IMR-90 (cell line): Measurements from ENCODE around the gene ARPC5L. TPM values are rescaled to one million over a fixed set of nuclear protein-coding genes. Genes with fewer than 3 reads are reported as not detected.

Source experiments
- ATAC-seq: fragments of 200-7000 bp; cut with Tn5 transposase; 2 replicates; pipeline ENCODE4 v1.9.1; 2020; ENCODE audit warnings: low read depth, mild to moderate bottlenecking, moderate library complexity
- BruUV-seq: library from RNA; stranded (reverse); fragments of 400-500 nt; replicated peaks from 2 replicates; lab custom pipeline; 2021; lab: Mats Ljungman, UMichigan
- CTCF ChIA-PET: fragments of 300-600 bp; formaldehyde crosslinking; extraction: SDS; loops from one replicate; lab custom pipeline; 2021; ENCODE audit warnings: antibody characterized with exemption; lab: Yijun Ruan, JAX
- POLR2A ChIA-PET: fragments of 300-600 bp; sonication (Branson Sonifier 250); formaldehyde crosslinking; loops from one replicate; lab custom pipeline; 2022; ENCODE audit warnings: antibody characterized with exemption; ENCODE audit not compliant: unreplicated experiment; lab: Charles Lee
- DNase-seq: peaks from one replicate; pipeline ENCODE4 v3.0.0; 2013
- H2AFZ ChIP-seq: replicated peaks from 2 replicates; pipeline ENCODE3; 2013; ENCODE audit warnings: low read length, mild to moderate bottlenecking; ENCODE audit not compliant: poor library complexity
- H2AK5ac ChIP-seq: 2 replicates; pipeline ENCODE4 v1.6.1; 2013; ENCODE audit warnings: low read depth, low read length, inconsistent platforms
- H2AK9ac ChIP-seq: replicated peaks from 2 replicates; pipeline ENCODE3; 2013; ENCODE audit warnings: mild to moderate bottlenecking, low read depth, low read length, moderate library complexity; ENCODE audit not compliant: poor library complexity
- H2BK120ac ChIP-seq: 2 replicates; pipeline ENCODE4 v1.6.1; 2013; ENCODE audit warnings: low read depth, low read length, inconsistent platforms
- H2BK15ac ChIP-seq: 3 replicates; pipeline ENCODE4 v1.6.1; 2013; ENCODE audit warnings: low read depth, low read length, inconsistent platforms
- H2BK20ac ChIP-seq: 2 replicates; pipeline ENCODE4 v1.6.1; 2013; ENCODE audit warnings: low read depth, mild to moderate bottlenecking, inconsistent platforms, low read length, moderate library complexity
- H2BK5ac ChIP-seq: 2 replicates; pipeline ENCODE4 v1.6.1; 2013; ENCODE audit warnings: mild to moderate bottlenecking, low read depth, low read length, inconsistent platforms; ENCODE audit not compliant: poor library complexity, severe bottlenecking
- H3K14ac ChIP-seq: replicated peaks from 2 replicates; pipeline ENCODE4 v1.6.1; 2013; ENCODE audit warnings: low read depth, low read length, inconsistent platforms
- H3K18ac ChIP-seq: 2 replicates; pipeline ENCODE4 v1.6.1; 2013; ENCODE audit warnings: low read depth, low read length, control low read depth
- H3K23ac ChIP-seq: 2 replicates; pipeline ENCODE4 v1.6.1; 2013; ENCODE audit warnings: low read depth, low read length, inconsistent platforms
- H3K27ac ChIP-seq: 2 replicates; pipeline ENCODE4 v1.5.1; 2013; ENCODE audit warnings: mild to moderate bottlenecking, control low read depth, low read length; ENCODE audit not compliant: insufficient read depth
- H3K27me3 ChIP-seq: 2 replicates; pipeline ENCODE4 v1.6.1; 2013; ENCODE audit warnings: low read length; ENCODE audit not compliant: control insufficient read depth, insufficient read depth
- H3K36me3 ChIP-seq: 2 replicates; pipeline ENCODE4 v1.6.1; 2013; ENCODE audit warnings: low read length, mixed read lengths; ENCODE audit not compliant: control insufficient read depth, insufficient read depth
- H3K4ac ChIP-seq: 2 replicates; pipeline ENCODE4 v1.6.1; 2013; ENCODE audit warnings: low read depth, low read length, inconsistent platforms
- H3K4me1 ChIP-seq: 2 replicates; pipeline ENCODE4 v1.6.1; 2013; ENCODE audit warnings: low read length, mixed read lengths; ENCODE audit not compliant: control insufficient read depth, insufficient read depth
- H3K4me2 ChIP-seq: 2 replicates; pipeline ENCODE4 v1.6.1; 2013; ENCODE audit warnings: low read depth, mild to moderate bottlenecking, control low read depth, low read length, moderate library complexity
- H3K4me3 ChIP-seq: 2 replicates; pipeline ENCODE4 v1.5.1; 2013; ENCODE audit warnings: low read depth, mild to moderate bottlenecking, control low read depth, low read length, moderate library complexity; ENCODE audit not compliant: insufficient read depth
- H3K56ac ChIP-seq: 2 replicates; pipeline ENCODE4 v1.6.1; 2013; ENCODE audit warnings: low read length, inconsistent platforms; ENCODE audit not compliant: insufficient read depth; ENCODE audit errors: extremely low read depth
- H3K79me1 ChIP-seq, 2 experiments: 2 replicates each; pipeline ENCODE4 v1.6.1; 2013; ENCODE audit warnings: low read length in 2 of 2, inconsistent platforms in 1 of 2, low read depth in 1 of 2
- H3K9ac ChIP-seq: 2 replicates; pipeline ENCODE4 v1.6.1; 2013; ENCODE audit warnings: low read depth, low read length, control low read depth
- H3K9me1 ChIP-seq: 2 replicates; pipeline ENCODE4 v1.6.1; 2013; ENCODE audit warnings: low read length, inconsistent platforms; ENCODE audit not compliant: insufficient read depth
- H3K9me3 ChIP-seq: 2 replicates; pipeline ENCODE4 v1.6.1; 2013; ENCODE audit warnings: low read length; ENCODE audit not compliant: control insufficient read depth, insufficient read depth
- H4K20me1 ChIP-seq: 2 replicates; pipeline ENCODE4 v1.6.1; 2013; ENCODE audit warnings: low read length, inconsistent platforms; ENCODE audit not compliant: insufficient read depth
- H4K5ac ChIP-seq: 2 replicates; pipeline ENCODE4 v1.6.1; 2013; ENCODE audit warnings: mild to moderate bottlenecking, low read depth, low read length, control low read depth
- H4K8ac ChIP-seq, 2 experiments: 2 replicates each; pipeline ENCODE4 v1.6.1; 2013; ENCODE audit warnings: low read depth in 2 of 2, low read length in 2 of 2, control low read depth in 1 of 2, inconsistent platforms in 1 of 2
- H4K91ac ChIP-seq: 2 replicates; pipeline ENCODE4 v1.6.1; 2013; ENCODE audit warnings: low read depth, low read length, inconsistent platforms; ENCODE audit not compliant: insufficient read depth
- BHLHE40 ChIP-seq: fragments of 150-350 bp; IDR thresholded peaks from 2 replicates; pipeline ENCODE4 v1.6.1; 2016; ENCODE audit warnings: mild to moderate bottlenecking, low read depth, low read length
- CHD1 ChIP-seq: IDR thresholded peaks from 2 replicates; pipeline ENCODE4 v1.6.1; 2012; ENCODE audit warnings: low read depth, low read length, improper control_type of control experiment
- FOS ChIP-seq: fragments of 150-350 bp; IDR thresholded peaks from 2 replicates; pipeline ENCODE4 v1.6.1; 2016; ENCODE audit warnings: low read depth, low read length
- MAZ ChIP-seq: IDR thresholded peaks from 2 replicates; pipeline ENCODE4 v1.6.1; 2012; ENCODE audit warnings: low read depth, mild to moderate bottlenecking, low read length, improper control_type of control experiment, moderate library complexity, borderline replicate concordance
- MXI1 ChIP-seq: IDR thresholded peaks from 2 replicates; pipeline ENCODE4 v1.6.1; 2012; ENCODE audit warnings: low read depth, mild to moderate bottlenecking, low read length, moderate library complexity, borderline replicate concordance
- NFE2L2 ChIP-seq: fragments of 150-350 bp; IDR thresholded peaks from 2 replicates; pipeline ENCODE4 v1.6.1; 2016; ENCODE audit warnings: low read depth, mild to moderate bottlenecking, low read length
- POLR2A ChIP-seq: IDR thresholded peaks from 2 replicates; pipeline ENCODE4 v1.6.1; 2012; ENCODE audit warnings: mild to moderate bottlenecking, low read depth, low read length
- RAD21 ChIP-seq: IDR thresholded peaks from 2 replicates; pipeline ENCODE4 v1.6.1; 2012; ENCODE audit warnings: low read length, improper control_type of control experiment
- RCOR1 ChIP-seq: IDR thresholded peaks from 2 replicates; pipeline ENCODE4 v1.6.1; 2012; ENCODE audit warnings: mild to moderate bottlenecking, low read length, improper control_type of control experiment; ENCODE audit not compliant: insufficient replicate concordance
- SMC3 ChIP-seq: fragments of 150-350 bp; IDR thresholded peaks from 2 replicates; pipeline ENCODE4 v1.6.1; 2016; ENCODE audit warnings: low read depth, mild to moderate bottlenecking, antibody characterized with exemption, low read length, moderate library complexity
- WGBS, 2 experiments: methylation state at CpG; one replicate each; pipeline versions ENCODE4 v1.1.5 to v1.1.7; 2013; ENCODE audit warnings: missing lambda C conversion rate in 2 of 2; ENCODE audit not compliant: insufficient read length in 1 of 2; ENCODE audit errors: extremely low coverage in 2 of 2; 5-methylcytosine and 5-hydroxymethylcytosine counted together
- dilution Hi-C: fragments of 300-500 bp; cut with HindIII; formaldehyde crosslinking; loops from one replicate; pipeline ENCODE4 v1.14.3; 2018; ENCODE audit warnings: low sequenced_read_pairs; ENCODE audit not compliant: unreplicated experiment
- in situ Hi-C: fragments of 300-500 bp; cut with MboI; formaldehyde crosslinking; loops from 3 replicates; pipeline ENCODE4 v1.14.3; 2019; ENCODE audit warnings: low sequenced_read_pairs, inconsistent platforms, mixed read lengths
- intact Hi-C: fragments of 100-400 bp; cut with micrococcal nuclease; formaldehyde crosslinking; loops from 2 replicates; pipeline ENCODE4 v1.10.0; 2022
- polyA plus RNA-seq, 3 experiments: library from polyadenylated mRNA; depleted of rRNA; stranded (reverse); fragments of >200 nt; gene quantifications; 2 replicates each; pipeline ENCODE4 v1.2.3, GENCODE V29; 2012; ENCODE audit warnings: low replicate concordance in 1 of 3
- total RNA-seq: library from RNA; depleted of rRNA; stranded (reverse); fragments of >200 nt; gene quantifications from 2 replicates; pipeline ENCODE4 v1.2.3, GENCODE V29; 2012
- TF ChIP-seq, protein P1 (sequence below): fragments of 150-350 bp; IDR thresholded peaks from 2 replicates; pipeline ENCODE4 v1.6.1; 2016; ENCODE audit warnings: low read depth, mild to moderate bottlenecking, low read length, moderate library complexity, borderline replicate concordance
- TF ChIP-seq, protein P2 (sequence below): fragments of 150-350 bp; IDR thresholded peaks from 2 replicates; pipeline ENCODE4 v1.6.1; 2017; ENCODE audit warnings: mild to moderate bottlenecking, antibody characterized with exemption, low read length, low read depth

Gene ARPC5L
- total and polyA plus RNA-seq, 2 of the 4 experiments (the other 2 are of a cell fraction): 11.1 to 53.8 TPM

DNA sequence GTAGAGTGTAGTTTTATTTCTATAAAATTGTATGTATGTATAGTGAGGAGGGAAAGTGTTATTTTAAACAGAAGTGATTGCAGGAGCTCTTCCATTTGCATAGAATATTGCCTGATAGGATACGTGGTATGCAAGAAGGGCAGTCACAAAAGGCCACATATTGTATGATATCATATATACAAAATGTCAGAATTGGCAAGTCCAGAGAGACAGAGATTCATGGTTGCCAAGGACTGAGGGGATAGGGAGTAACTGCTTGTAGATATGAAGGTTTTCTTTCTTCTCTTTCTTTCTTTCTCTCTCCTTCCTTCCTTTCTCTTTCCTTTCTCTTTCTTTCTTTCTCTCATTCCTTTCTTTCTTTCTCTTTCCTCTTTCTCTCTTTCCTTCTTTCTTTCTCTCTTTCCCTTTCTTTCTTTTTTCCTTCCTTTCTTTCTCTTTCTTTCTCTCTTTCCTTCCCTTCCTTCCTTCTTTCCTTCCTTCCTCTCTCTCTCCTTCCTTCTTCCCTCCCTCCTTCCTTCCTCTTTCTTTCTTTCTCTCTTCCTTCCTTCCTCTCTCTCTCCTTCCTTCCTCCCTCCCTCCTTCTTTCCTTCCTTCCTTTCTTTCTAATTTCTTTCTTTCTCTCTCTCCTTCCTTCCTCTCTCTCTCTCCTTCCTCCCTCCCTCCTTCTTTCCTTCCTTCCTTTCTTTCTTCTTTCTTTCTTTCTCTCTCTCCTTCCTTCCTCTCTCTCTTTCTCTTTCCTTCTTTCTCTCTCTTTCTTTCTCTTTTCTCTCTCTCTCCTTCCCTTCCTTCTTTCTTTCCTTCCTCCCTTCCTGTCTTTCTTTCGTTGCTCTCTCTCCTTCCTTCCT lies 33.2 kb upstream of the ARPC5L start:
- no peak overlapping the region for H2AFZ ChIP-seq
- dilution Hi-C loops: no loop called here
- no peak overlapping the region for H4K91ac ChIP-seq
- ChIA-PET POLR2A (interaction anchor here (0.5 kb wide), 1 partner anchor 29 kb away, joined by 3 read pairs; no protein-coding TSS in a partner anchor), CTCF (interaction anchor here (1.0 kb wide), 1 partner anchor 11 kb away, joined by 5 read pairs; no protein-coding TSS in a partner anchor)
- H3K79me1 ChIP-seq: no peaks in the 10 kb centered on the region
- no peak for DNase-seq
- H2AK9ac ChIP-seq: no peak overlapping the region
- no peak overlapping the region for H3K18ac ChIP-seq
- ATAC-seq: no peak
- H4K8ac ChIP-seq: no peak overlapping the region
- TF ChIP-seq RAD21 (no peak), MAZ (no peak), FOS (no peak), MXI1 (no peak), POLR2A (no peak), BHLHE40 (no peak), CHD1 (no peak), SMC3 (no peak), NFE2L2 (no peak), RCOR1 (no peak)
- TF ChIP-seq, protein P1, sequence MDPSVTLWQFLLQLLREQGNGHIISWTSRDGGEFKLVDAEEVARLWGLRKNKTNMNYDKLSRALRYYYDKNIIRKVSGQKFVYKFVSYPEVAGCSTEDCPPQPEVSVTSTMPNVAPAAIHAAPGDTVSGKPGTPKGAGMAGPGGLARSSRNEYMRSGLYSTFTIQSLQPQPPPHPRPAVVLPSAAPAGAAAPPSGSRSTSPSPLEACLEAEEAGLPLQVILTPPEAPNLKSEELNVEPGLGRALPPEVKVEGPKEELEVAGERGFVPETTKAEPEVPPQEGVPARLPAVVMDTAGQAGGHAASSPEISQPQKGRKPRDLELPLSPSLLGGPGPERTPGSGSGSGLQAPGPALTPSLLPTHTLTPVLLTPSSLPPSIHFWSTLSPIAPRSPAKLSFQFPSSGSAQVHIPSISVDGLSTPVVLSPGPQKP: no peak
- TF ChIP-seq, protein P2, sequence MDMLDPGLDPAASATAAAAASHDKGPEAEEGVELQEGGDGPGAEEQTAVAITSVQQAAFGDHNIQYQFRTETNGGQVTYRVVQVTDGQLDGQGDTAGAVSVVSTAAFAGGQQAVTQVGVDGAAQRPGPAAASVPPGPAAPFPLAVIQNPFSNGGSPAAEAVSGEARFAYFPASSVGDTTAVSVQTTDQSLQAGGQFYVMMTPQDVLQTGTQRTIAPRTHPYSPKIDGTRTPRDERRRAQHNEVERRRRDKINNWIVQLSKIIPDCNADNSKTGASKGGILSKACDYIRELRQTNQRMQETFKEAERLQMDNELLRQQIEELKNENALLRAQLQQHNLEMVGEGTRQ: no peak
- H3K27me3 ChIP-seq: no peaks in the 10 kb centered on the region
- in situ Hi-C loops: no loop called here
- no peaks in the 10 kb centered on the region; the same call in 1 of the 2 replicates for H4K20me1 ChIP-seq
- H3K9ac ChIP-seq: no peak overlapping the region
- no peak overlapping the region for H3K4me2 ChIP-seq
- no TSS peak for BruUV-seq
- H3K14ac ChIP-seq: no peak overlapping the region
- H3K4ac ChIP-seq: no peak overlapping the region
- H3K23ac ChIP-seq: no peak overlapping the region
- WGBS, 2 experiments: 38% methylated on average over 1 of the region's 2 CpGs; no CpG with 5 or more reads in 1 of the 2 experiments
- 0 out of 2 replicates have a peak overlapping the region, but pooled peaks have one; percentile 7 for H2AK5ac ChIP-seq
- 0 out of 2 replicates have a peak, but pooled peaks cover 2% of the 10 kb centered on the region for H3K9me3 ChIP-seq
- no peaks in the 10 kb centered on the region for H3K36me3 ChIP-seq
- H4K5ac ChIP-seq: no peak overlapping the region
- no peak overlapping the region for H2BK5ac ChIP-seq
- H3K56ac ChIP-seq: no peak overlapping the region
- H3K4me1 ChIP-seq: peaks cover 10% of the 10 kb centered on the region
- no peak overlapping the region for H3K4me3 ChIP-seq
- peaks cover 4% of the 10 kb centered on the region; the same call in 1 of the 2 replicates for H3K9me1 ChIP-seq
- no peak overlapping the region for H3K27ac ChIP-seq
- H2BK20ac ChIP-seq: no peak overlapping the region
- no peak overlapping the region for H2BK15ac ChIP-seq
- intact Hi-C loops: loop anchor here (1.0 kb wide), 1 partner anchor 9 kb away; no protein-coding TSS in a partner anchor
- H2BK120ac ChIP-seq: no peak overlapping the region
